Measurements from ENCODE around the gene UNCX.

UNCX gene

DNA sequence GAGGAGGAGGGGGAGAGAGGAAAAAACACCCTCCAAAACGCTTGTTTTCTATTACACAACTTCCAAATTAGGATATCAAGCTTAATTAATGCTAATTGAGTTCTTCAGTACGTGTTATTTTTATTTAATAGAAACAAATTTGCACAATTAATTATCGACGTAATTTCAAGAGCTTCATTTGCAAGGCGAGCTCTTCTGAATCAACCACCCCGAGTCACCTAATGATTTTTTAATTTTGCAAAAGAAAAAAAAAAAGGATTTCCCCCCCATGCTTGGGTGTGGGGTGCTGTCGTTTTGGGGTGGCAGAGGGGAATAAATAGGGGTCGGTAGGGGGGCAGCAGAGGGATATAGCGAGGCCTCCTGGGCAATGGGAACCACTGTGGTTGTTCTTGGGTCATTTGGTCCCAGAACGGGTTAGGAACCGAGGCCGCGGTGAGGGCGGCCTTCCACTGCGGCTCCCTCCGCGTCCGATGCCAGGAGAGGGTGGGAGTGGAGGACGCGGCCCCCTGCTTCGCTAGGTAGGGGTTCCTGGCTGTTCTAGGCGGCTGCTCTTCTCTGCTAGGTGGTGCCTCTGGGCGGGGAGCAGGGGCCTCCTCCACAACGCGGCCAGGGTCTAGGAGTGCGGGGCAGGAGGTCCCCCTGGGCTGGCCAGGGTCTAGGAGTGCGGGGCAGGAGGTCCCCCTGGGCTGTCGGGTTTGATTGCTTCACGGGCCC is 7.3 kb downstream of the UNCX start:
- TF ChIP-seq, protein P1, sequence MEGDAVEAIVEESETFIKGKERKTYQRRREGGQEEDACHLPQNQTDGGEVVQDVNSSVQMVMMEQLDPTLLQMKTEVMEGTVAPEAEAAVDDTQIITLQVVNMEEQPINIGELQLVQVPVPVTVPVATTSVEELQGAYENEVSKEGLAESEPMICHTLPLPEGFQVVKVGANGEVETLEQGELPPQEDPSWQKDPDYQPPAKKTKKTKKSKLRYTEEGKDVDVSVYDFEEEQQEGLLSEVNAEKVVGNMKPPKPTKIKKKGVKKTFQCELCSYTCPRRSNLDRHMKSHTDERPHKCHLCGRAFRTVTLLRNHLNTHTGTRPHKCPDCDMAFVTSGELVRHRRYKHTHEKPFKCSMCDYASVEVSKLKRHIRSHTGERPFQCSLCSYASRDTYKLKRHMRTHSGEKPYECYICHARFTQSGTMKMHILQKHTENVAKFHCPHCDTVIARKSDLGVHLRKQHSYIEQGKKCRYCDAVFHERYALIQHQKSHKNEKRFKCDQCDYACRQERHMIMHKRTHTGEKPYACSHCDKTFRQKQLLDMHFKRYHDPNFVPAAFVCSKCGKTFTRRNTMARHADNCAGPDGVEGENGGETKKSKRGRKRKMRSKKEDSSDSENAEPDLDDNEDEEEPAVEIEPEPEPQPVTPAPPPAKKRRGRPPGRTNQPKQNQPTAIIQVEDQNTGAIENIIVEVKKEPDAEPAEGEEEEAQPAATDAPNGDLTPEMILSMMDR (IDR thresholded peaks at IDR 0.05; ENCODE audit: low read length, missing control alignments), result no peak
- no peak overlapping the region for H3K4me3 ChIP-seq (replicated peaks; ENCODE audit: low read depth, low read length)
- no peak for DNase-seq (ENCODE audit: low read depth)

DNA sequence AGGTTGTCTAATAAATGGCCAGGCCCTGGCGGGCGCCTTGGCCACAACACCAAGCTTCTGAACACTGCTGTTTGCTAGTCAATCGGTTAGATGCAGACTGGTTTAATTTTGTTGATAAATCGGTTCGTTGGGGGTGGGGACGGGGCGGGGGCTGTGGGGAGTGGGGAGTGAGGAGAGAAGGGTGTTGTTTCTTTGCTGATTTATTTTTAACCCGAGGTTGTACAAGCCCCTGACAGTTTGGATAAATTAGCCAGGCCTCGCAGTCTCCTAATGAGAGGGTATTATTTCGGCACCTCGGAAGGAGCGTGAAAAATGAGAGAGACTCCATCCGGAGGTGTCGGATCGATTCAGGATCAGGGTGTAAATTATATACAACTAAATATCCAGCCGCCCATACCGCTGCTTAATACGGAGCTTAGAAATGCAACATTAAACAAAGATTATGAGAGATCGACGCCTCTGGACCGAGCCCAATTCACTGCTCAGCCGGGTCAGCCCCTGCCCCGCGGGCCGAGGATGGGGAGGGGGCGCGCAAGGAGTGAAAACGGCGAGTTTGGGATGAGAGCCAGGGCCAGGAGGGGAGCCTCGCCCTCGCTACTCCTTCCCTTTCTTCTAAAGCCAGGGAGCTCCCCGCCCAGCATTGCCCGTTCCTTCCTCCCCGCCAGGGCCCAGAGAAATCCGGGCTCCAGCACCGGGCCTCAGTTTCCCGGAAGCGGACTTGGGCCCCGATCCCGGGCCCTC is 8.0 kb downstream of the UNCX start:
- no peak for DNase-seq (ENCODE audit: low read depth)
- TF ChIP-seq, protein P1 (IDR thresholded peaks at IDR 0.05; ENCODE audit: low read length, missing control alignments), result no peak

DNA sequence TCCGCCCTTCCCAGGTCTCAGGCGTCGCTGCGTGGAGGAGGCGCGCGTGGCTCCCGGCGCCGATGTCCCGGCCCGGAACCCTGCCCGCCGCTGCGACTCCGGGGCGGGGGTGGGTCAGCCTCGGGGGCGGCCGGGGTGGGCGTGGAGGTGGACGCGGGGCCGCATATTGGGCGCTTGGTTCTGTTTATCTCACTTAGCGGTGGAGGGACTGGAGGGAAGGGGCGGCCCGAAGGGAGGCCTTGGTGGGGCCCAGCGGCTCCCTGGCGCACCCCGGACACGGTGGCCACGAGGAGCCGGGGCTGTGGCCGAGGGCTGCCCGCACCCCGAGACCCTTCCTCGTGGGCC is 8.6 kb downstream of the UNCX start:
- no peak for DNase-seq (ENCODE audit: low read depth)
- TF ChIP-seq, protein P1 (IDR thresholded peaks at IDR 0.05; ENCODE audit: low read length, missing control alignments), result no peak
- no peak overlapping the region for H3K4me3 ChIP-seq (replicated peaks; ENCODE audit: low read depth, low read length)

More for the DNA sequence above, 8.0 kb downstream of the UNCX start:
- H3K4me3 ChIP-seq (replicated peaks; ENCODE audit: low read depth, low read length), result no peak overlapping the region

DNA sequence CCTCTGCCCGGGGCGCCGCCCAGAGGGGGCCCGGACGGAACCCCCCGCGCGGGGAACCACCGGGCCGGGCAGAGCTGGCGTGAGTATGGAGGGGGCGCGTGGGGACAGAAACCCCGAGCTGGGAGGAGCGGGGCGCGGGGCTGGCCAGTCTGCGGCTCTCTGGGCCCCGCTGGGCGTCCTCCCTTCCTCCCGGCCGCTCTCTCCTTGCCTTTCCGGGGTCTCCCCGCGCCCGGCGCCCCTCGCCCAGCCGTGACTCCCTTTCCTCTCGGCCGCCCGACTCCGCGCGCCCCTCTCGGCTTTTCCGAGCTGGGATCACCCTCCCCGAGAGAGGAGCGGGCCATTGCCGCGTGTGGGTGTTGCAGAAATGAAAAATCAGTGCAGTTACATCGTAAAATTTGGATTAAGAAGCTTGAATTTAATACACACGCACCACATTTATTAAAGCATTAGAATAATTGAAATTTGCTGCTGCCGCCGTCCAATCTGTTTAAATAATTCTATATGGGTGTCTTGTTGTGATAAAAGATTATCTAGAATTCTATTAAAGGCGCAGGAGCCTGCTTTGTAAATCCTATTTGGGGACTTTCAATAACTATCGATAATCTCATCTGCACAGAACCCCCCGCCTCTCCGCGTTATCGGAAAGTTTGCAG is 9.1 kb downstream of the UNCX start:
- no peak for DNase-seq (ENCODE audit: low read depth)
- no peak overlapping the region for H3K4me3 ChIP-seq (replicated peaks; ENCODE audit: low read depth, low read length)
- TF ChIP-seq, protein P1 (IDR thresholded peaks at IDR 0.05; ENCODE audit: low read length, missing control alignments), result no peak

DNA sequence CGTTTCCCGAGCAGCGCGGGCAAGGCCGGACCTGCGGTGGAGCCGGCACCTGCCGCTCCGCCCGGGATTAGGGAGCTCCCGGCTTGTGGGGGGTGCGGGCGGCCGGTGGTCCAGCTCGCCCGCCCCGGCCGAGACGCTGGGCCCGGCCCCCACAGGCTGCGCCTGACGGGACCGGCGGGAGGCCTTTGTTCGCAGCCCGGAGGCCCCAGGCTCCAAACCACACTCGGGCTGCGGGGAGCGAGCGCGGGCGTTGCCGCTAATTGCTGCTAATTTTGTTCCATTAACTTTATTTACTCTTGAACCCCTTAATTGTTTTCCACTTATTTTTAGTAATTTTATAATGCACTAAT is 9.6 kb downstream of the UNCX start:
- DNase-seq (ENCODE audit: low read depth), result no peak

DNA sequence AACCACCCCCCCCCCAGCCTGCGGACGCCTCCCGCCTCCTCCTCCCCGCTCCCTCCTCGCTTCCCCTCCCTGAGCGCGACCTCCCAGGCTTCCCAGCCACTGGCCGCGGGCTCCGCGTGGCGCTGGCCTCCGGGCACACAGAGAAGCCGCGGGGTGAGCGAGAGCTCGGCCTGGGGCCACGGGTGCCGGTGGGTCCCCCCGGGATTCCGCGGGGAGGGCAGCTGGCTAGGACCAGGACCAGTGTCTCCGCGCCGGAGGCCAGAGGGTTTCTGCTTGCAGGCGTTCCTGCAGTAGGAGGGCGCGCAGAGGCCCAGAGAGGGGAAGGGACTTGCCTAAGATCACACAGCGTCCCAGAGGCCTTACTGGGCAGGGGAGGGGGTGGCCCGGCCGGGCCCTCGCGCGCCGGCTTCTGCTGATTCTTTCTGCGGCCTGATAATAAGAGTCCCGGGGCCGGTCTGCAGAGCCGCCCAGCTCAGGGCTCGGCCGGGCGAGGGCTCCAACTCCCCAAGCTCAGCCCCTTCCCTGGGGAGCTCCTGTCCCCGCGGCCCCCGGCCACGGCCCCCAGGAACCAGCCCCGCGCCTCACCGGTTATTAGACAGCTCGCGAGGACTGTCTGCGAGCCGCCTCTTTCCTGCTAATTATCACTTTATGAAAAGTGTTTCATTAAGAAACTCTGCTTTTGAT is 10.1 kb downstream of the UNCX start:
- H3K4me3 ChIP-seq (replicated peaks; ENCODE audit: low read depth, low read length), result no peak overlapping the region
- TF ChIP-seq, protein P1 (IDR thresholded peaks at IDR 0.05; ENCODE audit: low read length, missing control alignments), result no peak
- DNase-seq (ENCODE audit: low read depth), result no peak

More for the DNA sequence above, 9.6 kb downstream of the UNCX start:
- H3K4me3 ChIP-seq (replicated peaks; ENCODE audit: low read depth, low read length), result no peak overlapping the region
- TF ChIP-seq, protein P1 (IDR thresholded peaks at IDR 0.05; ENCODE audit: low read length, missing control alignments), result no peak
